BJ (cell line): ENCODE measurements around the gene DKK1. TPM values are rescaled to one million over a fixed set of nuclear protein-coding genes. Genes with fewer than 3 reads are reported as not detected.

Experiments
- CTCF ChIA-PET: fragments of 350-600 bp; formaldehyde crosslinking; extraction: SDS; loops from one replicate; lab custom pipeline; 2021; ENCODE audit warnings: antibody characterized with exemption, inconsistent platforms; lab: Yijun Ruan, JAX
- POLR2A ChIA-PET: fragments of 300-600 bp; sonication (Branson Sonifier 250); formaldehyde crosslinking; extraction: SDS; loops from one replicate; lab custom pipeline; 2021; ENCODE audit warnings: antibody characterized with exemption; lab: Charles Lee
- DNase-seq: peaks from one replicate; pipeline ENCODE4 v3.0.0-alpha.2; 2011; ENCODE audit warnings: low read depth
- H3K27me3 ChIP-seq: 2 replicates; pipeline ENCODE4 v1.6.0; 2011; ENCODE audit warnings: low read length; ENCODE audit not compliant: control insufficient read depth, insufficient read depth
- H3K36me3 ChIP-seq: 2 replicates; pipeline ENCODE4 v1.5.1; 2011; ENCODE audit warnings: low read length; ENCODE audit not compliant: control insufficient read depth, insufficient read depth
- H3K4me3 ChIP-seq: 2 replicates; pipeline ENCODE4 v1.5.1; 2011; ENCODE audit warnings: low read depth, mild to moderate bottlenecking, control low read depth, low read length
- polyA minus RNA-seq: library from RNA; depleted of rRNA, polyadenylated mRNA; stranded (reverse); fragments of >200 nt; gene quantifications from 2 replicates; pipeline ENCODE4 v1.2.3, GENCODE V29; 2011; rRNA and poly(A)+ RNA removed
- polyA plus RNA-seq: library from polyadenylated mRNA; depleted of rRNA; stranded (reverse); fragments of >200 nt; gene quantifications from 2 replicates; pipeline ENCODE4 v1.2.3, GENCODE V29; 2011; rRNA removed
- TF ChIP-seq, protein P1 (sequence below): IDR thresholded peaks from 2 replicates; pipeline ENCODE4 v1.5.1; 2011; ENCODE audit warnings: low read depth, mild to moderate bottlenecking, control low read depth, inconsistent platforms, low read length, moderate library complexity; ENCODE audit not compliant: insufficient read depth

Gene DKK1, protein sequence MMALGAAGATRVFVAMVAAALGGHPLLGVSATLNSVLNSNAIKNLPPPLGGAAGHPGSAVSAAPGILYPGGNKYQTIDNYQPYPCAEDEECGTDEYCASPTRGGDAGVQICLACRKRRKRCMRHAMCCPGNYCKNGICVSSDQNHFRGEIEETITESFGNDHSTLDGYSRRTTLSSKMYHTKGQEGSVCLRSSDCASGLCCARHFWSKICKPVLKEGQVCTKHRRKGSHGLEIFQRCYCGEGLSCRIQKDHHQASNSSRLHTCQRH
- polyA plus RNA-seq = 575 and 1,028 TPM in 2 replicates
- 192 and 338 TPM in 2 replicates for polyA minus RNA-seq

DNA sequence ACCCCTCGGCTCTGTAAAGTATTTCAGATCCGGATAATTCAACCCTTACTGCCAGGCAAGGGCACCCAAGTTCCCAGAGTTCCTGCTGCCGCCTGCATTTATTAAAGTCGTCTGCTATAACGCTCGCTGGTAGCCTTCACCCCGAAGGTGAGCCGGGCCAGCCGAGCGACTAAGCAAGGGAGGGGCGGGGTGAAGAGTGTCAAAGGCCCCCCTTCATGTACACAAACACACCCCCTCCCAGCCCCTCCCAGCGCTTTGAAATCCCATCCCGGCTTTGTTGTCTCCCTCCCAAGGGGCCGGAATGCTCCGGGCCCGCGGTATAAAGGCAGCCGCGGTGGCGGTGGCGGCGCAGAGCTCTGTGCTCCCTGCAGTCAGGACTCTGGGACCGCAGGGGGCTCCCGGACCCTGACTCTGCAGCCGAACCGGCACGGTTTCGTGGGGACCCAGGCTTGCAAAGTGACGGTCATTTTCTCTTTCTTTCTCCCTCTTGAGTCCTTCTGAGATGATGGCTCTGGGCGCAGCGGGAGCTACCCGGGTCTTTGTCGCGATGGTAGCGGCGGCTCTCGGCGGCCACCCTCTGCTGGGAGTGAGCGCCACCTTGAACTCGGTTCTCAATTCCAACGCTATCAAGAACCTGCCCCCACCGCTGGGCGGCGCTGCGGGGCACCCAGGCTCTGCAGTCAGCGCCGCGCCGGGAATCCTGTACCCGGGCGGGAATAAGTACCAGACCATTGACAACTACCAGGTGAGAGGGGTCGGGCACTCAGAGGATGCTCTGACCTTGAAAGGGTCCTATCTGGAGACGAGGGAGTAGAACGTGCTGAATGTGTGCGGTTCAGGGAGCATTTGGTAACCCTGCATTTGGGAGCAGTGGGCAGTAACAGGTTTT is at the start of gene DKK1:
Gene DKK1 (plus strand): TSS at position 349 of the 889 bp plus-strand sequence. CDS start 154 bp downstream, at position 503.
- Histone ChIP-seq H3K27me3 (no peaks in the 10 kb centered on the region), H3K4me3 (peak within 1 kb of the TSS; percentile 97), H3K36me3 (peaks cover 6% of the 10 kb centered on the region)
- DNase-seq = peak; percentile 44
- TF ChIP-seq, protein P1, sequence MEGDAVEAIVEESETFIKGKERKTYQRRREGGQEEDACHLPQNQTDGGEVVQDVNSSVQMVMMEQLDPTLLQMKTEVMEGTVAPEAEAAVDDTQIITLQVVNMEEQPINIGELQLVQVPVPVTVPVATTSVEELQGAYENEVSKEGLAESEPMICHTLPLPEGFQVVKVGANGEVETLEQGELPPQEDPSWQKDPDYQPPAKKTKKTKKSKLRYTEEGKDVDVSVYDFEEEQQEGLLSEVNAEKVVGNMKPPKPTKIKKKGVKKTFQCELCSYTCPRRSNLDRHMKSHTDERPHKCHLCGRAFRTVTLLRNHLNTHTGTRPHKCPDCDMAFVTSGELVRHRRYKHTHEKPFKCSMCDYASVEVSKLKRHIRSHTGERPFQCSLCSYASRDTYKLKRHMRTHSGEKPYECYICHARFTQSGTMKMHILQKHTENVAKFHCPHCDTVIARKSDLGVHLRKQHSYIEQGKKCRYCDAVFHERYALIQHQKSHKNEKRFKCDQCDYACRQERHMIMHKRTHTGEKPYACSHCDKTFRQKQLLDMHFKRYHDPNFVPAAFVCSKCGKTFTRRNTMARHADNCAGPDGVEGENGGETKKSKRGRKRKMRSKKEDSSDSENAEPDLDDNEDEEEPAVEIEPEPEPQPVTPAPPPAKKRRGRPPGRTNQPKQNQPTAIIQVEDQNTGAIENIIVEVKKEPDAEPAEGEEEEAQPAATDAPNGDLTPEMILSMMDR = peak; percentile 90
- POLR2A ChIA-PET = interaction anchor here (0.6 to 2.6 kb wide), 10 partner anchors 136 to 1988 kb away, joined by 3 to 20 read pairs (median 6); no protein-coding TSS in a partner anchor
- CTCF ChIA-PET = interaction anchor here (0.6 to 4.5 kb wide), 14 partner anchors 14 to 258 kb away, joined by 3 to 76 read pairs (median 5); no protein-coding TSS in a partner anchor

DNA sequence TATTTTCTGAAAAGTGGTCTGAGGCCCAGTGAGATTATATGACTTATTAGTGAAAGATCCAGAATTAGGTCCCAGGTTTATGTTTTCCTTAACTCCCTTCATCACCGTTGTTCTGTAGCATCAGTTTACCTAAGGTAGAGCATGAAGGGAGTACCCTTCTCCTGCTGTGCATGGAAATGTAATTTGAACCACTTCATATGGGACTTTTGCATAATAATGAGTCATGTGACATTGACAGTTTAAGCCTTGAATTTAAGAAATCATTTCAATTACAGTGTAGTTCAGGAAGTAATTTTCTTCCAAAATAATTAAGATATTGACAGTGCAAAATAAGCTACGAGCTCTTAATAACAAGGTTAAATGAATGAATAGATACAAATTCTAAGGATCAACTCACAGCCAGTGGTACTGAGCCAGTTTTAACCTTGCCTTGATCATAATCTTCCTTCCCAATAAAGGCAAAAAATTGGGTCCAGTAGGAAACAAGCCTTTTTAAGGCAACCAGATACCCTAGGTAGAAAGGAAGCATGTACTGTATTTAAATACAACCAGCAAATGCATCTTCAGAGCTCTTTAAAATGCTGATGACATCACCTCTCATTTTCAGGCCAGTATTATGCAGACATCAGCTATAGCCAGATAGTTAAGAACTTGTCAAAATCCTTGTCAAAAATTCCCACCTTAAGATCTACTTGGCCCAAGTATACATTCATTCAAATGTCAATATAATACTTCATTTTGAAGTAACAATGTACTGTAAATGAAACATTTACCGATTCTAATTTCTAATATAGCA is 48.8 kb upstream of the DKK1 start:
- H3K36me3 ChIP-seq = no peaks in the 10 kb centered on the region
- CTCF ChIA-PET = no interaction called here
- DNase-seq = no peak
- no peaks in the 10 kb centered on the region for H3K27me3 ChIP-seq
- POLR2A ChIA-PET = no interaction called here
- no peak overlapping the region for H3K4me3 ChIP-seq
- TF ChIP-seq, protein P1 = no peak

DNA sequence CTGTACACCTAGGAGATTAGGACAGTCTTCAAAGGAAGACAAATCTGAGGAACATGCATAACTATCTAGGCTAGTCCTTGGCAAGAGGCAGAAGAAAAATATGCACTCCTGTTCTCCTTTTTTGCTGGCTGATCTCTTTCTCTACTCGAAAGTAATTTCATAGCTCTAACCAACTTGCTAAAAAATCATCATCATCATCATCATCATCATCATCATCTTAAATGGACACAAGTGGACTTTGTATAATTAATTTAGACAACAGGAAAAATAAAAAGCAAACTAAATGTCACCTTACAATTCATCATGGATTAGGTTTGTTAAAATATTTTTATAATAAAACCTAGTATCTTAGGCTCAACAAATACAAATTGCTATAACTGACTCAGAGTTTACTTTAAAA is 47.2 kb upstream of the DKK1 start:
- ChIA-PET POLR2A (no interaction called here), CTCF (no interaction called here)
- Histone ChIP-seq H3K36me3 (no peaks in the 10 kb centered on the region), H3K4me3 (no peak overlapping the region), H3K27me3 (no peaks in the 10 kb centered on the region)
- TF ChIP-seq, protein P1 = no peak
- DNase-seq = no peak

DNA sequence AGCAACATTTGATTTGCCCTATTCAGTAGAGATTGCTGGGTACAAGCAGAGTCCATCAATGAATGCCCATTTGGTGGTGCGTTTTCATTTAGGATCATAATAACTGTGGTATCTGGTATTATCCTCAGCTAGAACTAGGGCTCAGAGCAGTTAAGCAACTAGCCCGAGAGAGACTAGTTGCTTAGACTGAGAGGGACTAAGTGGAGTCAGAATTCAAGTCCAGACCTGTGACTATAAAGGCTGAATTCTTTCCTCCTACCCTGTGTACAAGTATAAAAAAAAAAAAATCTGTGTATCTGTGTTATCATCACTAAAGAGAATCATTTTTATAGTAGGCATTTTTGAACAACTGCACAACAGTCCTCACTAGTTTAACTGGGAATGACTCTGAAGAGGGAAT is 45.3 kb upstream of the DKK1 start:
- DNase-seq = no peak
- POLR2A ChIA-PET = no interaction called here
- Histone ChIP-seq H3K27me3 (no peaks in the 10 kb centered on the region), H3K36me3 (no peaks in the 10 kb centered on the region), H3K4me3 (no peak overlapping the region)
- TF ChIP-seq, protein P1 = no peak
- CTCF ChIA-PET = no interaction called here
